ENCODE results near the gene OXER1.

- TF ChIP-seq CTCF (IDR thresholded peaks at IDR 0.05): no peak
- no peak for TF ChIP-seq POLR2A (IDR thresholded peaks at IDR 0.05)
These were observed 24.0 kb upstream of the OXER1 start for GRCh38 chr2:42787788-42788477.
